ENCODE results near the gene TBPL1.
"Not testable (repeated sequence)": the region's sequence is repeated elsewhere in the genome, so short reads cannot be mapped to it uniquely, and the experiment has no call there.

TBPL1 gene

DNA sequence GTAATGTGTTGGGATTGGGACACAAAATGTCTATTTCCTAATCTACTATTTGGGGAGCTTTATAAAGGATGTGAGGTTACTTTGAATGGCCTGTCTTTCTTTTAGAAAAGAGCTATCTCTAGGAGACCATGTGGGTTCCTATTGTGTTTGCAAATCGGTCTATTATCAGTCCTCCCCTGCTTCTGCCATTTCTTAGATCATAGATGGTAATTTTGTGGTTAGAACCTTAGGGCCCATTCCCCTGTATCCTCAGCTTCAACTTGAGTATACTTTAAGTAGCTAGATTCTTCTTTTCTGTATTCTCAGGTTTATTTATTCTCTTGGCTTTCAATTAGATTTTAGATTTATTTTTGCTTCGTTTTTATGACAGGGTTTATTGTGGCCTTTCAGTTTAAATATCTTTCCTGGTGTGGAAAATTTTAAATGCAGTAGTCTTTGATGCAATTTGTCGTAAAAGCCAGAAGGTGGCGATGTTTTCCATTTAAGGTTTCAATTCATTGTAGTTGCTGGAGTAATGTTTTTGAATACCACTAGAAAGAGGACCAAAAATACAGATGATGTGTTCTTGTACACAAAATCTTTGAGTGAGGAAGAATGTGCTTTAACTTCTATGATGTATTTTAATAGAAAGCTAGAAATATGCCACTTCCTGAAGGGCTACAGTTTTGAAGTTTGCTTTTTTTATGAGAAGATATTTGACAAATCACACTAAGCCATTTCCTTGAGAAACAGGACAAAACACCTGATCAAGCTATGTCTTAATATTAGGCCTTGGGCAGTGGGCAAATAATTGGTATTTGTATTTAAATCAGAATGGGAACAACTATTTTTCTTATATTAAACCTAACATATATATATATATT, 20.3 kb downstream of the TBPL1 start:
- peak; percentile 67 for DNase-seq (ENCODE audit: low spot score)

DNA sequence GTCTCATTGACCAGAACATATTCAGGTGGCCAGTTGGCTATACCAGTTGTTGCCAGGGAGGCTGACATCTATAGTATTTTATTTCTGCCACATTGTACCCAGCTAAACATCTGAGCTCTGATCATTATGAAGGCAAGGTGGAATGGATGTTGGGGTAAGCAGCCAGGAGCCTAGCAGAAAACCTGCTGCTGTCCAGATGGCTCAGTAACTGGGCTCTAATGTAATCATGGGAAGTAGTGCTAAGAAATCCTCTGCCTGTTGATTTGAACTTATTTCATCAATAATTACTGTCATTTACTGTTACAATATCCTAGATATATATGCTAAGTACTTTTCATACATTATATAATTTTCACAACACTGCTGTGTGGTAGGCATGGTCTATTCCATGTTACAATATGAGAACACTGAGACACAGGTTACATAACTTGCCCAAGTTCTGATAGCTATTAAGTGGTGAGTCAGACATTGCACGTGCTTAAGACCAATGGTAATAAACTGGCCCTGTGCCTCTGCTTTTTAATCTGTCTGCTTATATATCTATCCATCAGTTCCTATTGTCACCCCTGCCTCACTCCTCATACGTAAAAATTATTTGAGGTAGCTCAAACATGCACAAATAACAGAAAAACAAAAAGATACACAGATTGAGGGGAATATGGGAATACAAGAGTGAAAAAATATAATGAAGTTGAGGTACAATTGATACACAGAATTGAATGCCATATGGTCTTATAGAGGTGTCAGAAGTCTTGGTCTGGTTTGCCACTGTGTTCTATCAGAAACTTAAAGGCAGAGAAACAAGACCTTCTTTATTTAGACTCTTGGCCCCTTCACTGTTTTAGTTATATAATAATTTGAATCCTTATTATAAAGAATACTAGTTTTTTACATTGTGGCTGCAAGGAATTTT, 25.2 kb downstream of the TBPL1 start:
- no peak for DNase-seq (ENCODE audit: low spot score)

DNA sequence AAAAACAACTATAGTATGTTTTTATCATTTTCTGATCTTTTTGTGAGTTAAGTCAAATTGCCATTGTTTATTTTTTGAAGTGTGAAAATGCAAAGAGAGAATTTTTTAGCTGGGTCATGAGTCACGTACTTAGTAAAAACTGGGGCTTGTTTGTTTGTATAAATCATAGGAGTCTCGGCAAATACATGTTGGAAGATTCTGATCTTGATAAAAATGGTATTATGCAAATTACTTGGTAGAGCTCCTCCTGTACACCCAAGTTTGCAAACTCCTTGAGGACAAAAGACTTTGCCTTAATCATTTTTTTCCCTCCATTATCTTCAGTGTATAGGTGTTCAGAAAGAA, 25.8 kb downstream of the TBPL1 start:
- no peak for DNase-seq (ENCODE audit: low spot score)

DNA sequence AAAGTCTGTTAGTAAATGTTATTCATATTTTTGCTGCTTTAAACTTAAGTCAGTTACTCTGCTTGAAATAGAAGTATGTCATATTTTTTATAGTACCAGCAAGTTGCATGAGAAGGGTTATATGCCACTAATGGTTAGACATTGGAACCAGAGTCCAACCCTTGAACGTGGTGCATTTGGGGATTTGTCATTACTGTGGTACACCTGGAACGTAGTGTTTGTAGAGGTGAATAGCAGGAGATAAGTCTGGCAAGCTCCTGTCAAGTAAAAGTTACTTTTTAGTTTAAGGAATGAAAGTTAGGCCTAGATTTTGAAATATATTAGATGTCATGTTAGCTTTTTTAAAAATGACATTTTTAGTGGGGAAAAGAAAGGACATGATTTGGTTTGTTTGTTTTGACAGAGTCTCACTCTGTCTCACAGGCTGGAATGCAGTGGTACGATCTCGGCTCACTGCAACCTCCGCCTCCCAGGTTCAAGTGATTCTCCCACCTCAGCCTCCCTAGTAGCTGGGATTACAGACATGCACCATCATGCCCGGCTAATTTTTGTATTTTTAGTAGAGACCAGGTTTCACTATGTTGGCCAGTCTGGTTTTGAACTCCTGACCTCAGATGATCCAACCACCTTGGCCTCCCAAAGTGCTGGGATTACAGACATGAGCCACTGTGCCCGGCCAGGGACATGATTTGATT, 26.4 kb downstream of the TBPL1 start:
- not testable (repeated sequence) for DNase-seq (ENCODE audit: low spot score)

DNA sequence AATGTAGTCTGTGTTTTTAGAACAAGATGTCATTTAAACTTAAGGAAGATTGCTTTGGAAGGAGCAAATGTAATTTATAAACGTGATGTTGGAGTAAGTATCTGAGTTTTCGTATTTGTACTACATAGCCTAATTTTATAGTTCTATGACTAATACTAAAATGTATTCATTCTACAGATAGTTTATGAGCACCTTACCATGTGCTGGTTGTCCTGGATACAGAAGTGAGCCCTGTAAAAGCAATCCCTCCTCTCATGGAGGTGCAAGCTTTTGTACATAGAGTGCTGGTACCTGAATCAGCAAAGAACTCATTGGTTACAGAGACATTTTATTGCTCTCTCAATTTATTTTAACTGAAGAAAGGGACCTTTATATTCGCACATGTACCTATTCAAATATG, 27.1 kb downstream of the TBPL1 start:
- DNase-seq (ENCODE audit: low spot score) = no peak

DNA sequence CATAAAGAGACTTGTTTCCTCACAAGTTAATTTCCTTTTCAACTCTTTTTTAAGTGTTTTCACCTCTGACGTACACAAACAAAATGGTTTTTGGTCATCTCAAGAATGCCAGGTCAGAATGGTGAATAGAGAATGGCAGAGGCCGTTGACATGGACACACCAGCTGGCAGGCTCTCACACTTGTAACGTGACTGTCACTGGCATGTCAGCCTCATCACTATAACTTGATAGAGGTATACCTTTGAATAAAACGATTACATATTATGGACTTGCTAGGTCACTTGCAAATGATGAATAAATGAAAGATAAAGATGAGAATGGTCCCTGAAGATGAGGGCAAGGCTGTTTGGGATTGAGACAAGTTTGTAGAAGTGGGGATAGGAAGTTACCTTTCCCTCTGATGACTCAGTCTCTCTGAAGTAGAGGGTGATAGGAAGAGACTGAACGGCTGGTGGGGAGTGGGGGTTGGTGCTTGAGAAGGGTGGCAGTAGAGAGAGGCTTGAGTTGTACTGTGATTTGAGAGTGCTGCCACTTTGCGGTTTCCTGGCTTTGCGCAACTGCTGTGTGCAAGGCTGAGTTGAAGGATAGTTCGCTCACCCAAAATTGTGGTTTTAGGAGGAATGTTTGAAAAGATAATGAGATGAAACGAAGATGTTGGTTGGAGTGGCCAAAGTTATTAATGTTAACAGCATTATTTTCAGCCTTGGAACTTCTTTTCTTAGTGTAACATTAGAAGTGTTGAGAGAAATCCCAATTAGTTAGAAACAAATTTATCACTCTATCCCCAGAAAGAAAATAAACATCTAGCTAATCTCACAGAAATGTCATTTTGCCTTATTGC, 30.3 kb downstream of the TBPL1 start:
- no peak for DNase-seq (ENCODE audit: low spot score)

DNA sequence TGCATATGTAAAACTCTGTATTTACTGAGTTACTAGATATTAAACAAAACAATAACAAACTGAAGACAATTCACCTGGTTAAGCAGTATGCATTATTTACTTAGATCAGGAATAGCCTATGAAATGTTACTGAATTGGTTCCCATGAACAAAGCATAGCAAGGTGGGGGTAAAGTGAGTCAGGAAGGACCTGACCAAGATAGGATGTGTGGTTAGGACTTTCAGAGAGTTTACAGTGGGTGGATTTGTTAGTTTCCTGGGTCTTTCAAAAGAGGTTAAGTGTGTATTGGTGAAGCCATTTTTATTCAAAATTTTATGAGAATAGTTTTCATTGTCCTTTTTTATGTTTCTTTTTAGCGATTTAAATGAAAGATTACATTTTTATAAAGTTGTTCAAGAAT, 32.9 kb downstream of the TBPL1 start:
- DNase-seq (ENCODE audit: low spot score) = no peak

DNA sequence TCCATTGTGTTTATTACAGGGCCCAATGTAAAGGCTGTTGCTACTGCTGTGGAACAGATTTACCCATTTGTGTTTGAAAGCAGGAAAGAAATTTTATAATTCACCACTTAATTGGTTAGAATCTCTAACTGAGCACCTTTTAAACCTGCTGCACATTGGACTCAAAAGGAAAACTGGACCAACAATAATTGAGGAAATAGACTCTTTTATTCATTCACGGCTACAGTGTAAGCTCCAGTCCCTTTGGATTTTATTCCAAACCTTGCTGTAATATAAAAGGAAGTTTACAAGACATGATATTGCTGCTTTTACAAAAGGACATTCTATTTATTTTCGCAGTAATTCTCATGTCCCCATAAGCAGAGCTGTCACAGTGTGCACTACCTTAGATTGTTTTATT, 33.9 kb downstream of the TBPL1 start:
- no peak for DNase-seq (ENCODE audit: low spot score)

DNA sequence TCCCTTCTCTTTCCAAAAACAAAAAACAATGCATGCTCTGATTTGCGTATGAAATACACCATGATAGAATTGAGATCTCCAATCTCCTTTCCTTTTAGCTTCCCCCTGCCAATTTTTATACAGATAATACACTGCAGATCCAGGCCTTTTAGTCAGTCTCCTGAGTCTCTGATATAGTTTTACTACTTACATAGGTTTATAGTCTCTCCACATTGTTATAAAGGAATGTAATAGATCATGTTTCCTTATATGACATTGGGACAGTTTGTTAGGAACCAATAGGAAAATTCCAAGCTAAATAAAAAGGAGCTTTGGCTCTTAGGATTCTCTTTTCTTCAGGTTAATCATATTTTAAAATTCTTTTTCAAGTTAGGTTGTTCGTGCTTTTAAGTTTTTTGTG, 36.5 kb downstream of the TBPL1 start:
- DNase-seq (ENCODE audit: low spot score) = no peak

DNA sequence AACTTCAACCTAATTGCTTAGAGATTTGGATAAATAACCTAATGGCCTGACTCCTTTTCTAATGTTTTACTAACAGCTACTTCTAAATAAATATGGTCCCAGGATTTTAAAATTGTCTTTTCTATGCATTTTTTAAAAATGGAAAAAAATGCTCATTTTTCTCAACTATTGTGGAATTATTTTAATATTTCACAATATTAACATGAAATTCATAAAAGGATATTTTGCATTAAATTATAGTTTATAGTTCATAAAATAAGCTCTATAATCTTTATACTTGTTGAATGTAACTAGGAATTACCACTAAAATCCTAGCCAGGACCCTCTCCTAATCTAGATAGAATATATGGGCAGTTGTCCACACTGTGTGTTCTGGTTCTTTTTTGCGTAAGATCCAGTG, 37.3 kb downstream of the TBPL1 start:
- DNase-seq (ENCODE audit: low spot score) = no peak

DNA sequence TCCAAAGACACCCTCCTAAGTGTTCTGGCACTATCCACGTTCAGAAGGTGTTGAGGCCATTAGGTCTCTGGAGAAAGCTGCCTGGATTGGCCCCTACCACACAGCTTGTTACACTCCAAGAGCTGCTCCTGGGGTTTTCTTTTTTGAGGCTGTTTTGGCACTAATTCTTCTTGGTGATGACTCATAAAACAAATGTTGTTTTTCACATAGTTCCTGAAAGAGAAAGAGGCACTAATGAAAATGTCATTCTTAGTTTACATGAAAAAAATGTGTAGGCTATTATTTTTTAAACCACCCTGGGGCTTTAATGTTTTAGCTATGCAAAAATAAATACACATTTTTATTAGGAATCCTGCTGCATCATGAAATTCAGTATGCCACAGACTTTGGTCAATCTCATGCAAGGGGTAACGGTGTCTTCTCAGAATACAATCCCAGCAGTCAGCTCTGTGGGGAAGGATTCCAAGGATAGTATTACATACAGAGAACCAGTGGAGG, 38.1 kb downstream of the TBPL1 start:
- no peak for DNase-seq (ENCODE audit: low spot score)

DNA sequence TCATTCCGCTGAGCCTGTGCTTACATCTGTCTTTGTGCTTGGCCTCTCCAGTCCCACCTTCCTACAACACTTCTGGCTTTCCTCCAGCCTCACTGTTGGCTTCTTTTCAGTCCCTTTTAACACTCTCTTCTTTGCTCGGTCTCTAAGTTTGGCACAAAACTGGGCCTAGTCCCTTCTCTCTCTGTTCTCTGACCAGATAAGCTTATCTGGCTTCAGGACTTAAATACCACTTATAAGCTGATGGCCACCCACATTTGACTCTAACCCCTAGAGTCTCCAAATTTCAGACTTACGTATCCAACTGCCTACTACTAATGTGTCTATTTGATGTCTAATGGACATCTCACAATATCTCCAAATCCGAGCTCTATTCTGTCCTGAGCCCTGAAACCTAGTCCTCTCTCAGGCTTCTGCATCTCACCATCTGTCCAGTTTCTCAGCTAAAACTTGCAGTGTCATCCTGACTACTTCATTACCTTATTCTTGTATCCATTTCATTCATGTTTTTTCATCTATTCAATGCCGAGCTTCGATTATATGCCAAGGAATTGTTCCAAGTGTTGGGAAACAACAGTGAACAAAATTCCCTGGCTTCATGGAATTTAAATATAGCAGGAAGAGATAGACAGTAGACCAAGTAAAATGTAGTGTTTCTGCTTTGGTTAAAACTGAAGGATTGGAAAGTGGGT, 40.1 kb downstream of the TBPL1 start:
- no peak for DNase-seq (ENCODE audit: low spot score)

DNA sequence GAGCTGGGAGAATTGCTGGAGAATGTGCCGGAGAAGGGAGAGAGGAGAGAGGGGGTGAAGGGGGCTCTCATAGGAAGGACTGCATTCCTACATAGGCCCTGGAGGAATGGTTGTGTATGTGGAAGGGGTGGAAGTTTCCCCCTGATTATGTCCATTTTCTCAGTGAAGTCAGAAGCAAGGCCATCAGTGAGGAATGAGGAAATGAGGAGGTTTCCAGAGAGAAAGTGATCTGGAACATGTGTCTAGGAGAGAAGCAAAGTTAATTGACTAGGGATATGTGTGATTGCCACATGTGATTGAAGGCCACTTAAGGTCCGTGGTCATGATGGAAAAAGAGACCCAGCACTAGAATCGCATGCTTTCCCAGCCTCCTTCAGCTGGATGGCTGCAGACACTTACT, 42.3 kb downstream of the TBPL1 start:
- no peak for DNase-seq (ENCODE audit: low spot score)

DNA sequence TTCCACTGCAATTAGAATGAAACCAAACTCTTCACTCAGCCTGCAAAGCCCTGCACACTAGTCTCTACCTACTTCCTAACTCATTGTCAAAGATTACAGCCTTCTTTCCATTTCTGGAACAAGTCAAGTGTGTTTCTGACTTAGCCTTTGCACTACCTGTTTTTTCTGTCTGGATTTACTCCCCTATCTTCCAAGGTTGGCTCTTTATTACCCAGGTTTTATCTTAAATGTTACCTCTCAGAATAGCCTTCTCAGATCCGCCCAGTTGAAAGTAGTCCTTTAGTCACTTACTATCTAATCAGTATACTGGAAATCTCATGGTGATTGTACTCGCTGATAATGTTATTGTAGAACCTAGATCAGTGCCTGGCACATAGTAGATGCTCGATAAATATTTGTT, 42.7 kb downstream of the TBPL1 start:
- DNase-seq (ENCODE audit: low spot score) = no peak

DNA sequence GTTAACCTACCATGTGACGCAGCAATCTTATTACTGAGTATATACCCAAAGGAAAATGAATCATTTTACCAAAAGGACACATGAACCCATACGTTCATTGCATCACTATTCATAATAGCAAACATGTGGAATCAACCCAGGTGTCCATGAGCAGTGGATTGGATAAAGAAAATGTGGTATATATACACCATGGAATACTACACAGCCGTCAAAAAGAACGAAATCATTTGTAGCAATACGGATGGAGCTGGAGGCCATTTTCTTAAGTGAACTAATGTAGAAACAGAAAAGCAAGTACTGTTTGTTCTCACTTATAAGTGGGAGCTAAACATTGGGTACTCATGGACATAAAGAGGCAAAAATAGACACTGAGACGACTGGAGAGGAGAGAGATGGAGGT, 44.2 kb downstream of the TBPL1 start:
- DNase-seq (ENCODE audit: low spot score) = no peak

DNA sequence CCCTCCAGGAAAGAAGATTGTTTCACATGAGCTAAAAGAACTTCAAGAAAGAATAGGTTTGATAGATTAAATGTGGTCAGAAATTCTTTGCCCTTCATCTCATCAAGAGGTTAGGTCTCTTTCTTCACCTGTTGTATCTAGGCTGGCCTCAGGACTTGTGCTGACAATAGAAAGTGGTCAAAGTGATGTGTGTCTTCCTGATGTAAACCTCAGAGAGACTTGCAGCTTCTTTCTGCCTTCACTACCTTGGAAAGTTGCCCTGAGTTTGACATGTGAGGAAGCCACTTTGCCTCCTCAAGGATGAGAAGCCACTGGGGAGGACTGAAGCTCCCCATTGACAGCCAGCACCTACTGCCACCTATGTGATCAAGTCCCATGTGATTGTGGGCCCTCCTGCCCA, 46.3 kb downstream of the TBPL1 start:
- DNase-seq (ENCODE audit: low spot score) = no peak

DNA sequence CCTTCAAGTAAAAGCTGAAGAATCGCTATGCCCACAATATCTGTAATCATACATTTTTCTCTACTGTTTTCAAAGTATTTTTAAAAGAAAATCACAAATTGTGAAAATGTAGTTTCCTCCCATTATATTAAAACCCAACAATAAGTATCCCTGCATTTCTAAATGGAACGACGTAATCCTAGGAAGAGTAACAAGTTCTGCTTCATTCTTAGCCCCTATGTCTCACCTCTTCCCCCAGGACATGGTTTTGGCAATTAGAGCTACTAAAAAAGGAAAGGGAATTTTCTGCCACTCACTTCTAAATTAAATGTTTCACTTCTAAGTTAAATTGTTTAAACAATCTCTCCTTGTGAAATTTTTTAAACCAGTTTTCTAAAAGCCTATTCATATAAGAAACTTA, 47.4 kb downstream of the TBPL1 start:
- DNase-seq (ENCODE audit: low spot score) = no peak

DNA sequence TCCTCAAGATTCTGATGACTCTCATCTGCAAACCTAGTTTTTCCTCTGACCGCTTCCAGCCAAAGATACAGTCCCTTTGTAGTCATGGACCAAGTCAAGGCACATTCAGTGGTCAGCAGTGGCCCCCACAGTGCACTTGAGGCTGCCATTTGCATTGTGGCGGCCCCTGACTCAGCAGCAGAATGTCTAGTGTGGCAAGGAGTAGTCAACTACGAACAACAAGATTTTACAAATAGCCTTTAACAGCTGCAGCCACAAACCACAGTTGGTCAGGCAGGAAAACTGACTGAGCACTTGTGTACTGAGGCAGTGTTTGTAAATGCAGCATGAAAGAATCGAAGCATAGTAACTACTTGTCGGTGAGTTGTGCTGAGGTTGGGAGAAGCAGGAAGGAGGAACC, 49.8 kb downstream of the TBPL1 start:
- DNase-seq (ENCODE audit: low spot score) = no peak

DNA sequence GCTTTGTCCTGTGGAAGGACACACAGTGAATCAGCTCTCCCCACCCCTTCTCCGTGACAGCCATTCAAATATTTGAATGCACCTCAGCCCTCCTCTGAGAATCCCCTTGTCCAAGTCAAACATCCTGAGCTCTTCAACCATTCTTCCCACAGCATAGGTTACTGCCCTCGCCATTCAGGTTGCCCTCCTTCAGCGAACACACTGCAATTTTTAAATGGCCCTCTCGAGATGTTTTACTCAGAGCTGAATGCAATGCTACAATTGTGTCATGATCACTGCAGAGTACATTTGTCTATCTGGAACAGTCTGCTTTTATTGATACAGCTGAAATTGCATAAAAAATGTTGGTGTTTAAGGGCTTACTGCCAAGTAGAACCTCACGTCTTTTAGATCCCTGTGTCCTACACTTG, 50.5 kb downstream of the TBPL1 start:
- DNase-seq (ENCODE audit: low spot score) = no peak

DNA sequence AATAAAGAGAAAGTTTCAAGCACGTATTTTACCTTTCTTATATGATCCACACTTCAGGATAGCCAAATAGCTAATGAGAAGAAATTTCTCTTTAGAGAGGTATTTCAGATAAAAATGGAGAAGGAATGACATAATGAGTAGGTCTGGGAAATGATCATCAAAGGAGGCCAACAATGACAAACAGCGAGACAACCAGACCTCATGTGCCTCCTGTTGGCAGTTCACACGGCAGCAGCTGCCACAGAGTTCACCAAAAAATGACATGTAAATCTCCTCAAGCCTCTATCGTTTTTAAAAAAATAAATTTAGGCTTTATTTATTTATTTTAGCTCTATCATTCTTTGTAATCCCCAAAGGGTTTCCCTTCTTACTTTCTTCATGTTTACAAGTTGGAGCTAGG, 51.7 kb downstream of the TBPL1 start:
- no peak for DNase-seq (ENCODE audit: low spot score)

DNA sequence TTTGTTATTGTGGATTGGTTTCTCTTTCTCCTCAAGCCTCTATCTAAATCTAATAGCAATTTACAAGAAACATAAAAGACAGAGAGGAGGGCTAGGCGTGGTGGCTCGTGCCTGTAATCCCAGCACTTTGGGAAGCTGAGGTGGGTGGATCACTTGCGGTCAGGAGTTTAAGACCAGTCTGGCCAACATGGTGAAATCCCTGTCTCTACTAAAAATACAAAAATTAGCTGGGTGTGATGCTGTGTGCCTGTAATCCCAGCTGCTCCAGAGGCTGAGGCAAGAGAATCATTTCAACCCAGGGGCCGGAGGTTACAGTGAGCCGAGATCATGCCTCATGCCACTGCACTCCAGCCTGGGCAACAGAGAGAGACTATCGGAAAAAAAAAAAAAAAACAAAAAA, 52.8 kb downstream of the TBPL1 start:
- no peak for DNase-seq (ENCODE audit: low spot score)

Measured in kidney capillary endothelial cell (primary cell).